Trophoblast cell (in vitro differentiated cells and primary cell): ENCODE results near the gene SUSD4.

Source experiments
- DNase-seq, 2 donors: peaks; one replicate each; pipeline ENCODE4 v3.0.0-alpha.2; 2016
- H2AFZ ChIP-seq: 2 replicates; pipeline ENCODE4 v1.6.1; 2013; ENCODE audit warnings: low read length, moderate library complexity, mild to moderate bottlenecking; ENCODE audit not compliant: insufficient read depth, poor library complexity
- H2AK5ac ChIP-seq: 2 replicates; pipeline ENCODE4 v1.6.1; 2013; ENCODE audit warnings: mild to moderate bottlenecking, low read length
- H2BK120ac ChIP-seq: 2 replicates; pipeline ENCODE4 v1.6.1; 2013; ENCODE audit warnings: low read length, mild to moderate bottlenecking, moderate library complexity; ENCODE audit not compliant: insufficient read depth, poor library complexity
- H2BK12ac ChIP-seq: 2 replicates; pipeline ENCODE4 v1.6.1; 2013; ENCODE audit warnings: mild to moderate bottlenecking, low read length, moderate library complexity
- H2BK5ac ChIP-seq: 2 replicates; pipeline ENCODE4 v1.6.1; 2013; ENCODE audit warnings: low read length, low read depth, moderate library complexity, mild to moderate bottlenecking; ENCODE audit not compliant: poor library complexity
- H3K14ac ChIP-seq: 2 replicates; pipeline ENCODE4 v1.6.1; 2013; ENCODE audit warnings: mild to moderate bottlenecking, low read length
- H3K18ac ChIP-seq: 2 replicates; pipeline ENCODE4 v1.6.1; 2013; ENCODE audit warnings: mild to moderate bottlenecking, low read length
- H3K23ac ChIP-seq: 2 replicates; pipeline ENCODE4 v1.6.1; 2013; ENCODE audit warnings: low read length
- H3K27ac ChIP-seq: 2 replicates; pipeline ENCODE4 v1.5.1; 2013; ENCODE audit warnings: low read depth, mild to moderate bottlenecking, inconsistent platforms, low read length, moderate library complexity
- H3K27me3 ChIP-seq: 2 replicates; pipeline ENCODE4 v1.6.1; 2013; ENCODE audit warnings: inconsistent platforms, mild to moderate bottlenecking, low read length, moderate library complexity; ENCODE audit not compliant: insufficient read depth
- H3K36me3 ChIP-seq, 2 experiments: 1 replicate in 1 of 2; 2 replicates in 1 of 2; pipeline ENCODE4 v1.6.1; 2013; ENCODE audit warnings: low read length in 2 of 2, mild to moderate bottlenecking in 2 of 2, moderate library complexity in 1 of 2; ENCODE audit not compliant: insufficient read depth in 2 of 2, control insufficient read depth in 1 of 2
- H3K4ac ChIP-seq: 2 replicates; pipeline ENCODE4 v1.6.1; 2013; ENCODE audit warnings: low read depth, mild to moderate bottlenecking, low read length, moderate library complexity
- H3K4me1 ChIP-seq, 2 experiments: 1 replicate in 1 of 2; 2 replicates in 1 of 2; pipeline ENCODE4 v1.6.1; 2013; ENCODE audit warnings: low read length in 2 of 2, mild to moderate bottlenecking in 2 of 2, moderate library complexity in 1 of 2; ENCODE audit not compliant: insufficient read depth in 2 of 2, control insufficient read depth in 1 of 2
- H3K4me2 ChIP-seq: 2 replicates; pipeline ENCODE4 v1.6.1; 2013; ENCODE audit warnings: inconsistent platforms, mild to moderate bottlenecking, low read length, moderate library complexity
- H3K4me3 ChIP-seq: 2 replicates; pipeline ENCODE4 v1.5.1; 2013; ENCODE audit warnings: mild to moderate bottlenecking, low read depth, low read length, inconsistent platforms
- H3K79me1 ChIP-seq: one replicate; pipeline ENCODE4 v1.6.1; 2013; ENCODE audit warnings: low read length
- H3K79me2 ChIP-seq: 2 replicates; pipeline ENCODE4 v1.6.1; 2013; ENCODE audit warnings: low read length, mild to moderate bottlenecking; ENCODE audit not compliant: control insufficient read depth, insufficient read depth, poor library complexity
- H3K9ac ChIP-seq: 2 replicates; pipeline ENCODE4 v1.6.1; 2013; ENCODE audit warnings: mild to moderate bottlenecking, low read length
- H3K9me3 ChIP-seq: 2 replicates; pipeline ENCODE4 v1.6.1; 2013; ENCODE audit warnings: low read depth, mild to moderate bottlenecking, control low read depth, inconsistent platforms, low read length; ENCODE audit not compliant: insufficient read depth
- H4K12ac ChIP-seq: 2 replicates; pipeline ENCODE4 v1.6.1; 2013; ENCODE audit warnings: low read depth, mild to moderate bottlenecking, low read length, moderate library complexity
- H4K8ac ChIP-seq: 2 replicates; pipeline ENCODE4 v1.6.1; 2013; ENCODE audit warnings: low read depth, mild to moderate bottlenecking, low read length, moderate library complexity
- H4K91ac ChIP-seq: one replicate; pipeline ENCODE4 v1.6.1; 2013; ENCODE audit warnings: low read depth, mild to moderate bottlenecking, low read length, moderate library complexity
- WGBS: extraction: QIAGEN DNeasy Blood & Tissue Kit; methylation state at CpG from one replicate; pipeline ENCODE4 v1.1.7; 2013; ENCODE audit warnings: missing lambda C conversion rate; ENCODE audit not compliant: insufficient read length, insufficient coverage; ENCODE audit errors: extremely low coverage; 5-methylcytosine and 5-hydroxymethylcytosine counted together

The SUSD4 gene

DNA sequence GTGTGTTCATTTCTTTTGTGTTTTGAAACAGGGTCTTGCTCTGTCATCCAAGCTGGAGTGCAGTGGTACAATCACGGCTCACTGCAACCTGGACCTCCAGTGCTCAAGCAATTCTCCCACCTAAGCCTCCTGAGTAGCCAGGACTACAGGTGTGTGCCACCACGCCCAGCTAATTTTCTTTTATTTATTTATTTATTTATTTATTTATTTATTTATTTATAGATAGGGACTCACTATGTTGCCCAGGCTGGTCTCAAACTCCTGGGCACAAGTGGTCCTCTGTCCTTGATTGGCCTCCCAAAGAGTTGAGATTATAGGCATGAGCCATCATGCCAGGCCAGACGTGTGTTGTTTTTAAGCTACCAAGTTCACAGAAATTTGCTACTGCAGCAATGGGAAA is 177.2 kb downstream of the SUSD4 start:
- Histone ChIP-seq H4K91ac (no peak overlapping the region), H2BK5ac (no peak overlapping the region), H3K14ac (no peak overlapping the region), H3K79me1 (no peaks in the 10 kb centered on the region), H3K79me2 (no peaks in the 10 kb centered on the region), H2AFZ (no peak overlapping the region), H3K9ac (no peak overlapping the region), H3K23ac (no peak overlapping the region), H3K4me2 (no peak overlapping the region), H3K27me3 (no peaks in the 10 kb centered on the region), H3K36me3 (no peaks in the 10 kb centered on the region), H3K4me3 (no peak overlapping the region), H3K27ac (no peak overlapping the region), H3K18ac (no peak overlapping the region), H3K4me1 (no peaks in the 10 kb centered on the region), H4K8ac (no peak overlapping the region), H4K12ac (no peak overlapping the region), H2AK5ac (no peak overlapping the region), H3K9me3 (no peaks in the 10 kb centered on the region), H3K4ac (no peak overlapping the region), H2BK120ac (no peak overlapping the region), H2BK12ac (no peak overlapping the region)
- DNase-seq = no peak
- no CpG with 5 or more reads among the region's 3 CpGs for WGBS

- no peak overlapping the region for H2BK5ac ChIP-seq
- H3K4me1 ChIP-seq = no peaks in the 10 kb centered on the region
- no peak overlapping the region for H2AFZ ChIP-seq
Measured at GRCh38 chr1:223183268-223183862, 180.6 kb downstream of the SUSD4 start.

DNA sequence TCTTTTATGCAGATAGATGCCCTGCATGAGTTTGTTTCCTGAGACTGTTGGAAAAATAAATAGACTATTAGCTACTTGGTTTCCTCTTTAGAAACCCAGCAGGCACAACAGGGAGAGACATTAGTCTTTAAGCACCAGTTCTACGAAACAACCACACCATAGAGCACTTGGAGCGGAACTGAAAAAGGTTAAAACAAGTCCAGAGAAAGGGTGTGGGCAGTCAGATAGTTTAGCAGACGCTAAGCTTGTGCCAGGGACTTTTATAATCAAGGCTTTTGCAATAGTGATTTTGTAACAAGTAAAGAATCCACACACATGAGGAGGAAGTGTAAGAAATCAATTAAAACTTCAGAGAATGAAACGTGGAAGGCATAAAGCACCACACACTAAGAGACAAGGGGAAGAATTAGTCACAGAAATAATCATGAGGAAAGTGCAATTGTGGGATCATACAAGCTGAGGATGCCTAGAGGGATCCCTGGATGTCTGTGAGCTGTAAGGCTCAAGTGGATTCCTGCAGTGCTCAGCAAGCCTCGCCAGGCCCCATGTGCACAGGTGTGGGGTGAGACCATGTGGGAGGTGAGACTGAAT is 183.2 kb downstream of the SUSD4 start:
- Histone ChIP-seq H3K9ac (no peak overlapping the region), H4K12ac (no peak overlapping the region), H3K79me2 (no peaks in the 10 kb centered on the region), H2BK120ac (no peak overlapping the region), H4K8ac (no peak overlapping the region), H3K23ac (no peak overlapping the region), H3K36me3 (no peaks in the 10 kb centered on the region), H3K4ac (no peak overlapping the region), H3K79me1 (no peaks in the 10 kb centered on the region), H3K27ac (no peak overlapping the region), H3K14ac (no peak overlapping the region), H2AFZ (no peak overlapping the region), H3K4me3 (no peak overlapping the region), H2BK5ac (no peak overlapping the region), H3K4me2 (no peak overlapping the region), H3K27me3 (no peaks in the 10 kb centered on the region), H4K91ac (no peak overlapping the region), H3K9me3 (no peaks in the 10 kb centered on the region), H3K4me1 (peaks cover 2 to 3% of the 10 kb centered on the region in 2 experiments), H2BK12ac (no peak overlapping the region), H3K18ac (no peak overlapping the region), H2AK5ac (no peak overlapping the region)
- no CpG with 5 or more reads among the region's 5 CpGs for WGBS
- DNase-seq = peak in 1 of 2 donors; percentile 27

More at GRCh38 chr1:223183268-223183862, 180.6 kb downstream of the SUSD4 start:
- Histone ChIP-seq H2BK12ac (no peak overlapping the region), H3K4me3 (no peak overlapping the region), H2BK120ac (no peak overlapping the region), H3K18ac (no peak overlapping the region), H4K8ac (no peak overlapping the region), H3K4ac (no peak overlapping the region), H3K9me3 (no peaks in the 10 kb centered on the region), H4K91ac (no peak overlapping the region), H3K4me2 (no peak overlapping the region), H3K27ac (no peak overlapping the region), H3K79me2 (no peaks in the 10 kb centered on the region), H2AK5ac (no peak overlapping the region), H3K9ac (peak overlapping the region; percentile 71), H3K27me3 (no peaks in the 10 kb centered on the region), H3K36me3 (no peaks in the 10 kb centered on the region), H3K14ac (no peak overlapping the region), H3K23ac (no peak overlapping the region), H3K79me1 (no peaks in the 10 kb centered on the region), H4K12ac (no peak overlapping the region)
- no peak for DNase-seq
- no CpG with 5 or more reads among the region's 9 CpGs for WGBS

DNA sequence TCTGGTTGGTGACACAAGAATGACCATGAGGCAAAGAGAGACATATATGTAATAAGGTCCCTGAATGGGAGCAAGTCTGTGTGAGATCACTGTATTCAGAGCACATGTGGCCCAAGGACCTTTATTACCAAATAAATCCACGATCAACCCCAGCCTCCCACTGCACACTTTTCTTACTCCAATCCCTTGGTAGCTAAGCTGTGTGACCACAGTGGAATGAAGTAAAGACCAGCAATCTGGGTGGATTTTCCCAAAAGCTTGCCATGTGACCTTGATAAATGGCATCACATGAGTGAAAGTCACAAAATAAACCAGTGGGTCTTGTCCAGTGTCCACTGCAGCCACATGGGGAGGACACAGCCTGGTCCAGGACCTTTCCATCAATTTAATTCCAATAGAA is 184.2 kb downstream of the SUSD4 start:
- H3K4me1 ChIP-seq = peaks cover 2 to 3% of the 10 kb centered on the region in 2 experiments
- no peak overlapping the region for H3K27ac ChIP-seq
- H3K4ac ChIP-seq = no peak overlapping the region
- no peak overlapping the region for H3K18ac ChIP-seq
- H3K79me1 ChIP-seq = no peaks in the 10 kb centered on the region
- no peak overlapping the region for H3K14ac ChIP-seq
- H2AK5ac ChIP-seq = no peak overlapping the region
- H3K27me3 ChIP-seq = no peaks in the 10 kb centered on the region
- H3K9me3 ChIP-seq = no peaks in the 10 kb centered on the region
- H3K23ac ChIP-seq = no peak overlapping the region
- no peak overlapping the region for H2AFZ ChIP-seq
- WGBS = no CpG with 5 or more reads among the region's 1 CpG
- no peak overlapping the region for H4K8ac ChIP-seq
- H4K91ac ChIP-seq = no peak overlapping the region
- H2BK5ac ChIP-seq = no peak overlapping the region
- no peak overlapping the region for H3K9ac ChIP-seq
- no peaks in the 10 kb centered on the region for H3K36me3 ChIP-seq
- no peak overlapping the region for H3K4me2 ChIP-seq
- DNase-seq = no peak
- H2BK12ac ChIP-seq = no peak overlapping the region
- H4K12ac ChIP-seq = no peak overlapping the region
- H3K79me2 ChIP-seq = no peaks in the 10 kb centered on the region
- no peak overlapping the region for H3K4me3 ChIP-seq
- no peak overlapping the region for H2BK120ac ChIP-seq
